ENCODE data around the gene SDF2L1. TPM values are rescaled to one million over a fixed set of nuclear protein-coding genes. Genes with fewer than 3 reads are reported as not detected.

Gene SDF2L1
- total and polyA plus RNA-seq, 2 of the 13 experiments (the other 11 are each of a cell fraction or from before 2014, with no cell fraction given): 18.0 to 57.4 TPM

DNA sequence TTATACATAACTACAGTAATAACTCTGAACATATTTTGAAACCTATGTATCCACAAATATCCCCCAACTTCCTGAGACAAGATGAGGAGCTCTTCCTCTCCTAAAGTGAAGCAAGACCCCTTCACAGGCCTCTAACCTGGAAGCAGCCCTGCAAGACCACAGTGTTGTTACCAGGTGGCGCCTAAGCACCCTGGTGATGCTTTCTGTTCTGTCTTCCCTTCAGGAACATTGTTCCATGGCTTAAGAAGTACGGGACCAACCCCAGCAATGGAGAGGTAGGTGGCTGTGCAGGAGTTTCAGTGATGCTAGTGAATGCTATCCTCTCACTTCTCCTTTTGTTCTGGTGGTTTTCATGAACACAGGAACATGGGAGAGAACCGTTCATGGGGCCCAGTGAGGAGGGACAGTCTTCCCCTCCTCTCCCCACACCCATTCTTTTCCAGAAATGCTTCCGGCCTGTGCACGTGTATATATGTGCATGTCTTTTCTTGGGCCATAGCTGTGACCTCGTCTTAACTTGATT lies 30.1 kb downstream of the SDF2L1 start:
- FAIRE-seq (no peak), ATAC-seq (no peak), DNase-seq (ENCODE audit: low spot score) (no peak)
- H3K9ac ChIP-seq (ENCODE audit: insufficient read depth, low read depth, low read length): no peak overlapping the region
- H3K79me2 ChIP-seq (ENCODE audit: insufficient read depth, low read length): peaks cover 6% of the 10 kb centered on the region
- no peak overlapping the region for H3K27ac ChIP-seq (ENCODE audit: extremely low read length, insufficient read depth, low read length)
- WGBS (ENCODE audit: low lambda C conversion rate): 95% methylated on average over 6 of the region's 6 CpGs
- H3K4me3 ChIP-seq (replicated peaks in 1 of 3; ENCODE audit: insufficient read depth in 1 of 3, low read depth in 2 of 3, low read length in 3 of 3): no peak overlapping the region
- no TSS peak for BruUV-seq (replicated peaks)
- no peak overlapping the region for H3K4me2 ChIP-seq (ENCODE audit: low read depth, low read length)
- no peak overlapping the region for H2AFZ ChIP-seq (ENCODE audit: low read length)
- ChIA-PET POLR2A (no interaction called here), CTCF (ENCODE audit: low intra/inter-chr PET ratio, low total read pairs) (no interaction called here)
- peaks cover 17 to 58% of the 10 kb centered on the region in 2 experiments for H3K36me3 ChIP-seq (replicated peaks in 1 of 2; ENCODE audit: control insufficient read depth in 1 of 2, insufficient read depth in 2 of 2, low read length in 2 of 2)
- H3K4me1 ChIP-seq (ENCODE audit: insufficient read depth, low read length): peaks cover 21% of the 10 kb centered on the region
- intact Hi-C loops (cut with micrococcal nuclease; ENCODE audit: unreplicated experiment): no loop called here
- in situ Hi-C loops (cut with HindIII; ENCODE audit: extremely low pct_ligation_motif_present, low pct_unique_long_range_greater_than_20kb): no loop called here
- H3K27me3 ChIP-seq (ENCODE audit: control insufficient read depth in 1 of 2, insufficient read depth in 2 of 2, low read length in 2 of 2): no peaks in the 10 kb centered on the region
- H4K20me1 ChIP-seq (ENCODE audit: insufficient read depth, low read length): no peaks in the 10 kb centered on the region; the same call in 1 of the 2 replicates
- H3K9me3 ChIP-seq (ENCODE audit: low read length): no peaks in the 10 kb centered on the region
- TF ChIP-seq ZNF777 (CRISPR knock-in tag; IDR thresholded peaks at IDR 0.05) (no peak), NR3C1 (CRISPR knock-in tag; IDR thresholded peaks at IDR 0.05) (no peak), FOXM1 (CRISPR knock-in tag; IDR thresholded peaks at IDR 0.05) (no peak), ZNF7 (CRISPR knock-in tag; IDR thresholded peaks at IDR 0.05) (no peak), CBX5 (CRISPR knock-in tag; IDR thresholded peaks at IDR 0.05; ENCODE audit: borderline replicate concordance) (no peak), KLF12 (CRISPR knock-in tag; IDR thresholded peaks at IDR 0.05; ENCODE audit: borderline replicate concordance) (no peak), TCF7L2 (IDR thresholded peaks at IDR 0.05; ENCODE audit: low read depth, low read length) (no peak), KMT2B (CRISPR knock-in tag; IDR thresholded peaks at IDR 0.05) (no peak), ZNF207 (IDR thresholded peaks at IDR 0.05; ENCODE audit: borderline replicate concordance) (no peak), ZFP62 (CRISPR knock-in tag; IDR thresholded peaks at IDR 0.05) (no peak), HNRNPH1 (optimal IDR thresholded peaks at IDR 0.05; ENCODE audit: low read depth, low read length) (no peak), ZNF496 (CRISPR knock-in tag; IDR thresholded peaks at IDR 0.05; ENCODE audit: insufficient replicate concordance) (no peak), SOX5 (CRISPR knock-in tag; IDR thresholded peaks at IDR 0.05; ENCODE audit: borderline replicate concordance) (no peak), REL (CRISPR knock-in tag; conservative IDR thresholded peaks at IDR 0.05) (no peak)
- TF ChIP-seq, protein P1, sequence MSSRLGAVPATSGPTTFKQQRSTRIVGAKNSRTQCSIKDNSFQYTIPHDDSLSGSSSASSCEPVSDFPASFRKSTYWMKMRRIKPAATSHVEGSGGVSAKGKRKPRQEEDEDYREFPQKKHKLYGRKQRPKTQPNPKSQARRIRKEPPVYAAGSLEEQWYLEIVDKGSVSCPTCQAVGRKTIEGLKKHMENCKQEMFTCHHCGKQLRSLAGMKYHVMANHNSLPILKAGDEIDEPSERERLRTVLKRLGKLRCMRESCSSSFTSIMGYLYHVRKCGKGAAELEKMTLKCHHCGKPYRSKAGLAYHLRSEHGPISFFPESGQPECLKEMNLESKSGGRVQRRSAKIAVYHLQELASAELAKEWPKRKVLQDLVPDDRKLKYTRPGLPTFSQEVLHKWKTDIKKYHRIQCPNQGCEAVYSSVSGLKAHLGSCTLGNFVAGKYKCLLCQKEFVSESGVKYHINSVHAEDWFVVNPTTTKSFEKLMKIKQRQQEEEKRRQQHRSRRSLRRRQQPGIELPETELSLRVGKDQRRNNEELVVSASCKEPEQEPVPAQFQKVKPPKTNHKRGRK (CRISPR knock-in tag; IDR thresholded peaks at IDR 0.05): no peak
- TF ChIP-seq, protein P2, sequence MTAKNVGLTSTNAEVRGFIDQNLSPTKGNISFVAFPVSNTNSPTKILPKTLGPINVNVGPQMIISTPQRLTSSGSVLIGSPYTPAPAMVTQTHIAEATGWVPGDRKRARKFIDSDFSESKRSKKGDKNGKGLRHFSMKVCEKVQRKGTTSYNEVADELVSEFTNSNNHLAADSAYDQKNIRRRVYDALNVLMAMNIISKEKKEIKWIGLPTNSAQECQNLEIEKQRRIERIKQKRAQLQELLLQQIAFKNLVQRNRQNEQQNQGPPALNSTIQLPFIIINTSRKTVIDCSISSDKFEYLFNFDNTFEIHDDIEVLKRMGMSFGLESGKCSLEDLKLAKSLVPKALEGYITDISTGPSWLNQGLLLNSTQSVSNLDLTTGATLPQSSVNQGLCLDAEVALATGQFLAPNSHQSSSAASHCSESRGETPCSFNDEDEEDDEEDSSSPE (CRISPR knock-in tag; IDR thresholded peaks at IDR 0.05): no peak
- TF ChIP-seq, protein P3, sequence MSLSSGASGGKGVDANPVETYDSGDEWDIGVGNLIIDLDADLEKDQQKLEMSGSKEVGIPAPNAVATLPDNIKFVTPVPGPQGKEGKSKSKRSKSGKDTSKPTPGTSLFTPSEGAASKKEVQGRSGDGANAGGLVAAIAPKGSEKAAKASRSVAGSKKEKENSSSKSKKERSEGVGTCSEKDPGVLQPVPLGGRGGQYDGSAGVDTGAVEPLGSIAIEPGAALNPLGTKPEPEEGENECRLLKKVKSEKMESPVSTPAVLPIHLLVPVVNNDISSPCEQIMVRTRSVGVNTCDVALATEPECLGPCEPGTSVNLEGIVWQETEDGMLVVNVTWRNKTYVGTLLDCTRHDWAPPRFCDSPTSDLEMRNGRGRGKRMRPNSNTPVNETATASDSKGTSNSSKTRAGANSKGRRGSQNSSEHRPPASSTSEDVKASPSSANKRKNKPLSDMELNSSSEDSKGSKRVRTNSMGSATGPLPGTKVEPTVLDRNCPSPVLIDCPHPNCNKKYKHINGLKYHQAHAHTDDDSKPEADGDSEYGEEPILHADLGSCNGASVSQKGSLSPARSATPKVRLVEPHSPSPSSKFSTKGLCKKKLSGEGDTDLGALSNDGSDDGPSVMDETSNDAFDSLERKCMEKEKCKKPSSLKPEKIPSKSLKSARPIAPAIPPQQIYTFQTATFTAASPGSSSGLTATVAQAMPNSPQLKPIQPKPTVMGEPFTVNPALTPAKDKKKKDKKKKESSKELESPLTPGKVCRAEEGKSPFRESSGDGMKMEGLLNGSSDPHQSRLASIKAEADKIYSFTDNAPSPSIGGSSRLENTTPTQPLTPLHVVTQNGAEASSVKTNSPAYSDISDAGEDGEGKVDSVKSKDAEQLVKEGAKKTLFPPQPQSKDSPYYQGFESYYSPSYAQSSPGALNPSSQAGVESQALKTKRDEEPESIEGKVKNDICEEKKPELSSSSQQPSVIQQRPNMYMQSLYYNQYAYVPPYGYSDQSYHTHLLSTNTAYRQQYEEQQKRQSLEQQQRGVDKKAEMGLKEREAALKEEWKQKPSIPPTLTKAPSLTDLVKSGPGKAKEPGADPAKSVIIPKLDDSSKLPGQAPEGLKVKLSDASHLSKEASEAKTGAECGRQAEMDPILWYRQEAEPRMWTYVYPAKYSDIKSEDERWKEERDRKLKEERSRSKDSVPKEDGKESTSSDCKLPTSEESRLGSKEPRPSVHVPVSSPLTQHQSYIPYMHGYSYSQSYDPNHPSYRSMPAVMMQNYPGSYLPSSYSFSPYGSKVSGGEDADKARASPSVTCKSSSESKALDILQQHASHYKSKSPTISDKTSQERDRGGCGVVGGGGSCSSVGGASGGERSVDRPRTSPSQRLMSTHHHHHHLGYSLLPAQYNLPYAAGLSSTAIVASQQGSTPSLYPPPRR (CRISPR knock-in tag; IDR thresholded peaks at IDR 0.05; ENCODE audit: borderline replicate concordance): no peak
